ENCODE results near the gene ABCA10. TPM values are rescaled to one million over a fixed set of nuclear protein-coding genes. Genes with fewer than 3 reads are reported as not detected.

ABCA10 gene
- total and polyA plus RNA-seq, 2 of the 8 experiments (the other 6 are each of a cell fraction or from before 2014, with no cell fraction given) = not detected

GRCh38 chr17:69235338-69236058, 6.9 kb upstream of the ABCA10 start (continued):
- no peak for TF ChIP-seq CHD2 (IDR thresholded peaks at IDR 0.05; ENCODE audit: low read length)
- TF ChIP-seq JUN (IDR thresholded peaks at IDR 0.05; ENCODE audit: low read depth, low read length) = no peak
- no peak for TF ChIP-seq GTF2F1 (IDR thresholded peaks at IDR 0.05; ENCODE audit: borderline replicate concordance, low read depth, low read length)
- no peak for TF ChIP-seq TAF1 (IDR thresholded peaks at IDR 0.05; ENCODE audit: low read depth, low read length)
